ENCODE results near the gene BTN1A1. TPM values are rescaled to one million over a fixed set of nuclear protein-coding genes. Genes with fewer than 3 reads are reported as not detected.
"Not testable (repeated sequence)": the region's sequence is repeated elsewhere in the genome, so short reads cannot be mapped to it uniquely, and the experiment has no call there.

BTN1A1 gene
- total RNA-seq, 1 experiment from 2014 or later: 0.10 TPM

- intact Hi-C loops (cut with micrococcal nuclease; ENCODE audit: unreplicated experiment) (no loop called here), in situ Hi-C loops (cut with HindIII; ENCODE audit: low pct_unique_long_range_greater_than_20kb, low sequenced_read_pairs) (no loop called here)
- DNase-seq (ENCODE audit: low read depth, low spot score): no peak
- CTCF ChIA-PET: no interaction called here
- Histone ChIP-seq H3K27ac (ENCODE audit: low read length) (no peak overlapping the region), H3K4me3 (ENCODE audit: low read depth in 2 of 2, low read length in 2 of 2) (peak overlapping the region; percentile 19 to 74; a peak in 3 of 4 replicates), H3K4me1 (ENCODE audit: control insufficient read depth, insufficient read depth, low read length) (peaks cover 5% of the 10 kb centered on the region), H3K36me3 (ENCODE audit: control insufficient read depth, insufficient read depth, low read length) (no peaks in the 10 kb centered on the region; the same call in none of the 2 replicates), H3K27me3 (ENCODE audit: control insufficient read depth, insufficient read depth, low read length) (no peaks in the 10 kb centered on the region), H3K9me3 (ENCODE audit: control insufficient read depth, insufficient read depth, low read depth, low read length) (no peaks in the 10 kb centered on the region)
- POLR2A ChIA-PET: no interaction called here
- no TSS peak for BruUV-seq (replicated peaks)
- ATAC-seq: no peak
- no peak for TF ChIP-seq POLR2AphosphoS5 (IDR thresholded peaks at IDR 0.05; ENCODE audit: low read depth, low read length)
- no peak for TF ChIP-seq CTCF (IDR thresholded peaks at IDR 0.05)
- TF ChIP-seq TCF7L2 (IDR thresholded peaks at IDR 0.05; ENCODE audit: low read depth, low read length): no peak
- no peak for TF ChIP-seq REST (IDR thresholded peaks at IDR 0.05; ENCODE audit: insufficient read depth in 1 of 2, low read depth in 2 of 2, low read length in 1 of 2)
- TF ChIP-seq SIN3A (IDR thresholded peaks at IDR 0.05; ENCODE audit: borderline replicate concordance, insufficient read depth, low read depth, low read length): no peak
Observed at GRCh38 chr6:26459023-26459810, 40.9 kb upstream of the BTN1A1 start.

GRCh38 chr6:26461353-26461752 is 38.8 kb upstream of the BTN1A1 start:
- H3K27ac ChIP-seq (ENCODE audit: low read length); H3K4me1 ChIP-seq (ENCODE audit: control insufficient read depth, insufficient read depth, low read length); H3K9me3 ChIP-seq (ENCODE audit: control insufficient read depth, insufficient read depth, low read depth, low read length); H3K36me3 ChIP-seq (ENCODE audit: control insufficient read depth, insufficient read depth, low read length); DNase-seq (ENCODE audit: low read depth, low spot score); H3K27me3 ChIP-seq (ENCODE audit: control insufficient read depth, insufficient read depth, low read length); intact Hi-C loops (cut with micrococcal nuclease; ENCODE audit: unreplicated experiment); BruUV-seq (replicated peaks); in situ Hi-C loops (cut with HindIII; ENCODE audit: low pct_unique_long_range_greater_than_20kb, low sequenced_read_pairs); H3K4me3 ChIP-seq (ENCODE audit: low read depth in 2 of 2, low read length in 2 of 2); ATAC-seq; CTCF ChIA-PET: not testable (repeated sequence)
- POLR2A ChIA-PET: interaction anchor here (0.6 kb wide), 1 partner anchor 12 kb away, joined by 3 read pairs; no protein-coding TSS in a partner anchor

- POLR2A ChIA-PET: interaction anchor here (0.6 kb wide), 1 partner anchor 10 kb away, joined by 9 read pairs; no protein-coding TSS in a partner anchor
- Histone ChIP-seq H3K4me3 (ENCODE audit: low read depth in 2 of 2, low read length in 2 of 2) (no peak overlapping the region), H3K36me3 (ENCODE audit: control insufficient read depth, insufficient read depth, low read length) (peaks cover 10% of the 10 kb centered on the region), H3K4me1 (ENCODE audit: control insufficient read depth, insufficient read depth, low read length) (no peaks in the 10 kb centered on the region), H3K9me3 (ENCODE audit: control insufficient read depth, insufficient read depth, low read depth, low read length) (no peaks in the 10 kb centered on the region), H3K27me3 (ENCODE audit: control insufficient read depth, insufficient read depth, low read length) (no peaks in the 10 kb centered on the region), H3K27ac (ENCODE audit: low read length) (no peak overlapping the region)
- no peak for ATAC-seq
- BruUV-seq (replicated peaks): no TSS peak
- in situ Hi-C loops (cut with HindIII; ENCODE audit: low pct_unique_long_range_greater_than_20kb, low sequenced_read_pairs): no loop called here
- CTCF ChIA-PET: no interaction called here
- intact Hi-C loops (cut with micrococcal nuclease; ENCODE audit: unreplicated experiment): no loop called here
- TF ChIP-seq REST (IDR thresholded peaks at IDR 0.05; ENCODE audit: insufficient read depth in 1 of 2, low read depth in 2 of 2, low read length in 1 of 2): no peak
- no peak for TF ChIP-seq SIN3A (IDR thresholded peaks at IDR 0.05; ENCODE audit: borderline replicate concordance, insufficient read depth, low read depth, low read length)
- no peak for TF ChIP-seq CTCF (IDR thresholded peaks at IDR 0.05)
- TF ChIP-seq POLR2AphosphoS5 (IDR thresholded peaks at IDR 0.05; ENCODE audit: low read depth, low read length): no peak
- no peak for TF ChIP-seq TCF7L2 (IDR thresholded peaks at IDR 0.05; ENCODE audit: low read depth, low read length)
- no peak for DNase-seq (ENCODE audit: low read depth, low spot score)
Observed at GRCh38 chr6:26464014-26464413, 36.1 kb upstream of the BTN1A1 start.

Data from Panc1 (cell line).